HG02884 (cell line): ENCODE data around the gene LGALS16.
"Not testable (repeated sequence)": the region's sequence is repeated elsewhere in the genome, so short reads cannot be mapped to it uniquely, and the experiment has no call there.

ENCODE experiments used
- ATAC-seq: cut with Tn5 transposase; IDR thresholded peaks from one replicate; pipeline ENCODE4 v1.9.1; 2021; ENCODE audit warnings: mild to moderate bottlenecking, moderate library complexity; ENCODE audit not compliant: unreplicated experiment

The LGALS16 gene

GRCh38 chr19:39655613-39656012 lies at the start of gene LGALS16:
LGALS16 (plus strand) TSS chr19:39655913; CDS start chr19:39655962, 49 bp downstream.
- no peak for ATAC-seq

GRCh38 chr19:39607021-39607420 lies 48.7 kb upstream of the LGALS16 start:
- ATAC-seq, result no peak

GRCh38 chr19:39607561-39607960 lies 48.2 kb upstream of the LGALS16 start:
- ATAC-seq, result no peak

DNA sequence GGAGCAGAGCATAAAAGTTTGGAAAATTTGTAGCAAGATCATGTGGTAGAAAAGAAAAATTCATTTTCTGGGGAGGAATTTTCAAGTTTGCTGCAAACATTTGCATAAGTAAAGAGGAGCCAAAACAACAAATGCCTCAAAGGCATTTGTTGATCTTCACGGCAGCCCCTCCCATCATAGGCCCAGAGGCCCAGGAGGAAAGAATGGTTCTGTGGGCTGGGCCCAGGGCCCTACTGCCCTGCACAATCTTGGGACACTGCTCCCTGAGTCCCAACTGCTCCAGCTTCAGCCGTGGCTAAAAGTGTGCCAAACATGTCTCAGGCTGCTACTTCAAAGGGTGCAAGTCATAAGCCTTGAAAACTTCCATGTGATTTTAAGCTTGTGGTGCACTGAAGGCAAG lies 42.1 kb upstream of the LGALS16 start:
- ATAC-seq, result no peak

GRCh38 chr19:39617745-39618144 lies 38.0 kb upstream of the LGALS16 start:
- ATAC-seq, result no peak

DNA sequence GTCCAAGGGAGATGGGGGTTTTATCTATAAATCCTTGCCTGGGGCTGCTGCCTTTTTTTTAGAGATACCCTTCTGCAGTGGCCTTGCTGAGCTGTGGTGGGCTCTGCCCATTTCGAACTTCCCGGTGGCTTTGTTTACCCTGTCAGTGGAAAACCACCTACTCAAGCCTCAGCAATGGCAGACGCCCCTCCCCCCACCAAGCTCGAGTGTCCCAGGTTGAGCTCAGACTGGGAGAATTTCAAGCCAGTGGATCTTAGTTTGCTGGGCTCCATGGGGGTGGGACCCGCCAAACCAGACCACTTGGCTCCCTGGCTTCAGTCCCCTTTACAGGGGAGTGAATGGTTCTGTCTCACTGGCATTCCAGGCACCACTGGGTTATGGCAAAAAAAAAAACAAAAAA lies 31.8 kb upstream of the LGALS16 start:
- ATAC-seq, result no peak

DNA sequence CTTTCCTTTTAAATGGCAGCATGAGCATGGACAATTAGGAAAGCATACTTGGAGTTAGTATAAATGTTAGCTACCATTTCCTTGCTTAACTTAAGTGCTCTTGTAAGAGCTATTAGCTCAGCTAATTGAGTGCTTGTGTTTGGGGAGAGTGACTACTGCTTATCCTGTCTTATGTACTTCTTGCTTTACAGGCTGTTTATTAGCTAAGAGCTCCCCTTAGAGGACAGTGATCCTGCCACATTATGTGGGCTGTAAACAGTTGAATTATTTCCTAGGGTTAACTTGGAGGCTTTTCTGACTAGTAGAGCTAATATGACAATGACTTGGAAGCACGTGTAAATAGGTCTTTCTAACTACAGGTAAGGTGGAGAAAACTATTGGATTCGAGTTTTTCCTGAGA lies 28.1 kb upstream of the LGALS16 start:
- ATAC-seq, result not testable (repeated sequence)

DNA sequence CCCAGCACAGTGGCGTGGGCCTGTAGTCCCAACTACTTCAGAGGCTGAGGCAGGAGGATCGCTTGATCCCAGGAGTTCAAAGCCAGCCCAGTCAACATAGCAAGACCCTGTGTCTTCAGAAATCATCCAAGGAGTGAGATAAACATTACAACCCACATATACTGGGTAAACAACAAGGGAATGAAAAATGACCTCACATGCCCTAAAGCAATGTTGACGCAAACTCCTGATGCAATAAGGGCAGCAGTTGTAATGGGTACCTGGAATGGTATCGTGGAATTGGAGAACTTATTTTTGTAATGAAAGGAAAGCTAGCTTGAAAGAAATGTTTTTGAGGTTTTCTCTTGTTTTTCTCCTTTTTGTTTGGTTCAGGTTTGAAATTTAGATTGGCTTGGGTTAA lies 24.5 kb upstream of the LGALS16 start:
- no peak for ATAC-seq

DNA sequence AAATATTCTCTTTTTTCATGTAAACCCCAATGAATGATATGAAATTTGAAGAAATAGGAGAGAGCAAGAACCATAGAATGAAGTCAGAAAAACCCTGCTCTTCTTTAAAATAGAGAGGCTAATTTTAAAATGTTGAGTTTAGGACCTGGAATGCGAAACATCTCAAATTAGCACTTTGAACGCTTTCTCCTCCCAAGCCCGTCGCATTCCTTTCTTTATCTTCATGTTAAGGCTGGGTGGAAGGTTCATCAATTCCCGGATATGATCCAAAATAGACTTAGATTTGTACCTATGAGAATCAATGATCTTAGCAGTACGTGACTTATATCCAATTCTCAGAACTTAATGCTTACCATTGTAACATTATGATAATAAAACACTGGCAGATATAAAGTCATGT lies 24.1 kb upstream of the LGALS16 start:
- no peak for ATAC-seq

DNA sequence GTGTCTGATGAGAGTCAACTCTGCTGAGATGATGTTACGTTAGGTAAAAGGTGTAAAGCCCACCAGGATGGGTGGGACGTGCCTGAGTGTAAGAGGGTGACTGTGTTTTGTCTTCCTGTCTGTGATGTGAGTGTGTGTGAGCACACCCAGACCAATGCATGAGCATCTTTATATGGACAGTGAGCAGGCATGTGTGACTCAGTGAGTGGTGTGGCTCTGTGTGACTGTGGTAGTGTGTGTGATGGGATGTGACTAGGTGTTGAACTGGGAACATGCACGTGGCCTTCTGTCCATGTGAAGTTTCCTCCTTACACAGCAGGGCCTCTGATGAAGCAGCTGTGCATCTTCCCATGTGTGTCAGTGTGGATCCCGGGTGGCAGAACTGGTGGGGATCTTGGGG lies 17.8 kb upstream of the LGALS16 start:
- ATAC-seq, result no peak

DNA sequence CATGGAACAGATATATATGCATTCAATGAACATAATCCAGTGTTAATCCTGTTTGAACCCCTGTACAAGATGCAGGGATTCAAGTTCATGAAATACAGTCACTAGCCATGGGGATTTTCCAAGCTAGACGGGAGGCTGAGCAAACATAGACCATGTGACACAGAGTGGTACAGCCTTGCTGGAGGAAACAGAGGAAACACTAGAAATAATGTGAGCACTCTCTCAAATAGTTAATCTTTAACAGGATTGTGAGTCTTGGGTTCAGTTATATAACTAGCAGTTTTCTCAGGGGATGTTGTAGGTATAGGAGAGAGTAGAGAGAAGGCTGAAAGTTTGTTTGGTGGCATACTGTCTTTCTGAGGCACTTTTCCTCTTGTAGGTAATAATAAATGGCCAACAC lies 13.9 kb upstream of the LGALS16 start:
- no peak for ATAC-seq

- ATAC-seq, result no peak
Observed at GRCh38 chr19:39643591-39643990, 12.1 kb upstream of the LGALS16 start.

DNA sequence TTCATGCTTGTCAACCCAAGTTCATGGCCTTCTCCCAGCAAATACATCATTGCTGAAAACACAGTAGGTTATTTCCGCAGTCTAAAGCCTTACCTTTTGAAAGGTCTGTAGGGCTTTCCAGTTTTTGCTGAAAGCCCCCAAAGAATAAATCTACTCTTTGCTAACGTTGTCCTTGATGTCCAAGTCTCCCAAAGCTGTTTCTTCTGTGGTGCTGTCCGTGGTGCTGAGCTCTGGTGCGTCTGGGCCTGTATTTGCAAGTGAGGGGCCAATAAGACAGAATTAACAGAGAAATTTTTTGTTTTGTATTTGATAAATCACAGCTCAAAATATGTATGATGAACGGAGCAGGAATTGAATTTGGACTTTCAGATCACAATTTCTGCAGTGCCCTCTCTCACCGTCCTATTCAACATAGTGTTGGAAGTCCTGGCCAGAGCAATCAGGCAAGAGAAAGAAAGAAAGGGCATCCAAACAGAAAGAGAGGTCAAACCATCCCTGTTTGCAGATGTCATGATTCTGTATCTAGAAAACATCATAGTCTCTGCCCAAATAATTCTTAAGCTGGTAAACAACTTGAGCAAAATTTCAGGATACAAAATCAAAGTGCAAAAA lies 9.8 kb upstream of the LGALS16 start:
- ATAC-seq, result no peak

DNA sequence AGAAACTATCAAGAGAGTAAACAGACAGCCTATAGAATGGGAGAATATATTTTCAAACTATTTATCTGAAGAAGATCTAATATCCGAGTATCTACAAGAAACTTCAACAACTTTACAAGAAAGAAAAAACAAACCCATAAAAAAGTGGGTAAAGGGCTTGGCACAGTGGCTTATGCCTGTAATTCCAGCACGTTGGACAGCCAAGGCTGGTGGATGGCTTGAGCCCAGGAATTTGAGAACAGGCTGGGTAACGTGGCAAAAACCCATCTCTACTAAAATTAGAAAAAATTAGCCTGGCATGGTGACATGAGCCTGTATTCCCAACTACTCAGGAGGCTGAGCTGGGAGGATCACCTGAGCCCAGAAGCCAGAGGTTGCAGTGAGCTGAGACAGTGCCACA lies 7.8 kb upstream of the LGALS16 start:
- no peak for ATAC-seq

GRCh38 chr19:39659791-39660190 lies 4.1 kb downstream of the LGALS16 start:
- no peak for ATAC-seq

DNA sequence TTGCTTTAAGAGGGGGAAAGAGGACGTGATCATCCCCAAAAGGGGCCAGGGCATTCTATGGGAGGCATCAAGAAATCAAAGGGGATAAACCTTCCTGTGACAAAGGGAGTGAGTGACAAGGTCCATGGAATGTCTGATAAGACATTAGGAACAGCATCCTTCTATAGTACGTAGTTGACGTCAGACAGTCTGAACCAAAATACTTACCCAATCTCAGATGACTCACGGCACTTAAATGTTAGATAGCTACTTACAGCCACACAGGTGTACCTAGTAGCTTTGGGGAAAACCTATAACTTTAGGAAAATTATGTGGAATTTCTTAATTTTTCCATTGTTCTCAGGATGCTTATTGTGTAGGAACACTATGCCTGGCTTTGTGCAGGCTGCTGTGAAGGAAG lies 4.9 kb downstream of the LGALS16 start:
- no peak for ATAC-seq

DNA sequence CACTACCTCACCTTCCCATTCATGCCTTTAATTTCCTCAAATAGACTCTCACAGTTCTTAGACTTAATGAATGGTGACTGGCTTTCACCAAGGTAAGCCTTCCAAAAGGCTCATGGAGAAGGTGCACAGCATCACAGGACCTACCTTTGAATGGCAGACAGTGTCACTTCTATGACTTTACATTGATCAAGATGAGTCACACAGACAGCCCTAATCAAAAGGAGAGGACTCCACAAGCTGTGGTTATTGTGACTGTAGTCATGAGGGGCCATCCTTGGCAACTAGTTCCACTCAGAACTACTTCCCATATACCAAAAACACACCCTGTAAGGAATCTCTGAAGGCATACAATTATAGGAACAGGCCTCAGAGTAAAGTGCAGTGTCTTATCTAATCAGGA lies 5.9 kb downstream of the LGALS16 start:
- ATAC-seq, result no peak

DNA sequence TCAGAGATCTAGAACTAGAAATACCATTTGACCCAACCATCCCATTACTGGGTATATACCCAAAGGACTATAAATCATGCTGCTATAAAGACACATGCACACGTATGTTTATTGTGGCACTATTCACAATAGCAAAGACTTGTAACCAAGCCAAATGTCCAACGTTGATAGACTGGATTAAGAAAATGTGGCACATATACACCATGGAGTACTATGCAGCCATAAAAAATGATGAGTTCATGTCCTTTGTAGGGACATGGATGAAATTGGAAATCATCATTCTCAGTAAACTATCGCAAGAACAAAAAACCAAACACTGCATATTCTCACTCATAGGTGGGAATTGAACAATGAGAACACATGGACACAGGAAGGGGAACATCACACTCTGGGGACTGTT lies 14.1 kb downstream of the LGALS16 start:
- not testable (repeated sequence) for ATAC-seq

DNA sequence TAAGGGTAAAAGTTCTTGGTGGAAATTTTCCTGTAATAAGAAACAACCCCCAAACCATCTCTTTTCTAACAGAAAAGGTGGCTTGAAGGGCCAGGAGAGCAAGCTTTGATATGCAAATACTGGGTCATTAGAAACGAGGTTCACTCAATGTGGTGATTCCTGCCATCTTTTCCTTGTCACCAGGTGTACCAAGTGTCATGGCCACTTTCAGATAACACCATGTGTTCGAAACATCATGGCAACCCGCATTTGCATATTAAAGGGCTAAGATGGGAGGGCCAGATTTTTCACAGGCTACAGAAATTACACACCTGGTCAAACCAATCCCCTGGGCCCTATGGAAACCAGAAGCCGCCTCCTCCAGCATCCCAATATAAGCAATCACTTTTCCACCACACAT lies 15.3 kb downstream of the LGALS16 start:
- no peak for ATAC-seq

GRCh38 chr19:39671739-39672363 lies 16.1 kb downstream of the LGALS16 start:
- ATAC-seq, result no peak

DNA sequence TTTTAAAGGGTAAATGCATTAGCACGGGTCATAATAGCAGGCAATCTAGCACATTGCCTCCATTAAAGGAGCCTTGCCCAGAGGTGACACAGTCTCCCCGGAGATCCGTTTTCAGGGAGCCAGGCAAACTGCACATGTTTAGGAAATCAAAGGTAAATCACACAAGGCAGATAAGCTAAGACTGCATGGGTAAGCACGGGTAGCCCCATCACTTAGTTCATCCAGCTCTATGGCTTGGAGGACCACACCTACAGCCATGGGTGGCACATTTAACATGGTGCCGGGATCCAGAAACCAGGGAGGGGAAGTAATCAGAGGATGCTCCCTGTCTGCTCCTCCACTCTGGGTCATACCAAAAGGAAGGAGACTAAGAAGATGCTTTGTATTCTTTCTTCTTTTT lies 16.8 kb downstream of the LGALS16 start:
- ATAC-seq, result no peak

GRCh38 chr19:39673862-39674261 lies 18.1 kb downstream of the LGALS16 start:
- not testable (repeated sequence) for ATAC-seq

- no peak for ATAC-seq
Observed at GRCh38 chr19:39676004-39676403, 20.3 kb downstream of the LGALS16 start.
